ENCODE data around the gene DYNLT1.

DYNLT1 gene

DNA sequence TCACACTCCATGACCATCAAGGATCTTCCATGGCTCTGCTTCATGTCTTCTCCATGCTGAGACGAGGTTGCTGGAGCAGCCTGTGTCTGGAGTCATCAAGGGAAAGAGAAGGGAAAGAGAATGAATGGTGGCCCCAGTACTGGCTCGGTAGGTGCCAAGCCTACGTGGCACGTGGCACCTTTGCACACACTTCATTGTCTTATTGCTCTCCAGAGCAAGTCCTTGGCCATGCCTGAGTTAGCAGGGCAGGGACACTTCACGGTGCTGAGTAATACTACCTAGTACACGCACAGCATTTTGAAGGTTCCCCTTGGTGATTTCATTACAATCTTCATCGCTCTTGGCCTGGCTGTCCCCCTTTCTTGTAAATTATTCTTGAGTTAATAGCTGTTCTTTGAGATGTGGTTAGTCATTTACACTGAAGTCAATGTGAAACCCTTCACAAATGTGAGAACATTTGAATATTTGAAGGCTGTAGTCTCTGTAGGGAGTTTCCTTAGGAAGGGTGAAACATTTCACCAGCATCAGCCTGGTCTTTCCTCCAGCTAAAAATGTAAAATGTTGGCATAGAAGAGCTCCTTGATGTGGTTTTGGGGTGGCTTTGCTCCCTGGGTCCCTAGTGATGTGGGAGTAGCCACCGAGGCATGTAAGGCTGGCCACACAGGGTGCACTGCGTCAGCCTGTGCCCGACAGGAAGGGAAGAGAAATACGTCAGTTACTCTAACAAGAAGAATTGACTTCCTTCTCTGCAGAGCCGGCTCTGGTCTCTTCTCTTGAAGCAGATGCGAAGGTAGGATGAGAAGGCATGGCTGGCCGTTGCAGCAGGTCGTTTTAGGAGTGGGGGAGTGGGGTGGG lies 5.0 kb upstream of the DYNLT1 start, which contains the start of gene SYTL3:
TSS of gene SYTL3 (plus strand) at position 766 of the 855 bp plus-strand sequence. CDS start 13,215 bp downstream, outside the sequence.
- H3K27ac ChIP-seq (ENCODE audit: low read length): peak within 1 kb of the TSS; percentile 1
- peak within 1 kb of the TSS in 1 of 2 donors; percentile 35 for H3K4me3 ChIP-seq (ENCODE audit: low read length in 2 of 2)
- peaks cover 17% of the 10 kb centered on the region for H3K4me1 ChIP-seq (ENCODE audit: control insufficient read depth, insufficient read depth, low read length)
- H3K36me3 ChIP-seq (ENCODE audit: control insufficient read depth in 2 of 2, insufficient read depth in 2 of 2, low read length in 2 of 2): no peaks in the 10 kb centered on the region
- no peaks in the 10 kb centered on the region for H3K9me3 ChIP-seq (ENCODE audit: control insufficient read depth in 2 of 2, low read length in 2 of 2)
- no peaks in the 10 kb centered on the region for H3K27me3 ChIP-seq (ENCODE audit: control insufficient read depth in 1 of 2, insufficient read depth in 2 of 2, low read length in 2 of 2)
- no peak within 1 kb of the TSS for H3K9ac ChIP-seq (ENCODE audit: low read length in 2 of 2)

DNA sequence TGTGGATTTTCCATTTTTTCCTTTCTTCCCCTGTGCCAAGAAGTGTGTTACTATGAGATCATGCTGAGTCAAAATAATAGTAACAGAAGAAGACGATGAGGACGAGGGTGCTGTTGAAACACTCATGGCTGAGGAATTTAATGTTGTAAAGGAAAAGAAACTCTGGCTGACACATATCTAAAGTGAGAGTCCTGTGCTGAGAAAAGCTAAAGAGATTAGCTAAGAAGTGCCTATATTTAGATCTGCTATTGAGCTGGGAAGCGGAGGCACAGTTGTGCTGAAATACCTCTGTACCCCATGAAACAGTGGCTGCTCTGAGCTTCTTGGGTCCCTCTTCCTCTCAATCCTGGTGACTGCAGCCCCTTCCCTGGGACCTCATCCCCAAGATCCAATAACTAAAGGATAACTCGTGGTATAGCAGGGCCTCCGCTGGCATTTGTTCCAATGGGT lies 4.2 kb upstream of the DYNLT1 start:
- peak overlapping the region; percentile 1 for H3K27ac ChIP-seq (ENCODE audit: low read length)
- H3K4me1 ChIP-seq (ENCODE audit: control insufficient read depth, insufficient read depth, low read length): peaks cover 9% of the 10 kb centered on the region
- H3K4me3 ChIP-seq (ENCODE audit: low read length in 2 of 2): peak overlapping the region in 1 of 2 donors; percentile 35
- no peak overlapping the region for H3K9ac ChIP-seq (ENCODE audit: low read length in 2 of 2)
- H3K27me3 ChIP-seq (ENCODE audit: control insufficient read depth in 1 of 2, insufficient read depth in 2 of 2, low read length in 2 of 2): no peaks in the 10 kb centered on the region
- H3K36me3 ChIP-seq (ENCODE audit: control insufficient read depth in 2 of 2, insufficient read depth in 2 of 2, low read length in 2 of 2): no peaks in the 10 kb centered on the region
- H3K9me3 ChIP-seq (ENCODE audit: control insufficient read depth in 2 of 2, low read length in 2 of 2): no peaks in the 10 kb centered on the region

DNA sequence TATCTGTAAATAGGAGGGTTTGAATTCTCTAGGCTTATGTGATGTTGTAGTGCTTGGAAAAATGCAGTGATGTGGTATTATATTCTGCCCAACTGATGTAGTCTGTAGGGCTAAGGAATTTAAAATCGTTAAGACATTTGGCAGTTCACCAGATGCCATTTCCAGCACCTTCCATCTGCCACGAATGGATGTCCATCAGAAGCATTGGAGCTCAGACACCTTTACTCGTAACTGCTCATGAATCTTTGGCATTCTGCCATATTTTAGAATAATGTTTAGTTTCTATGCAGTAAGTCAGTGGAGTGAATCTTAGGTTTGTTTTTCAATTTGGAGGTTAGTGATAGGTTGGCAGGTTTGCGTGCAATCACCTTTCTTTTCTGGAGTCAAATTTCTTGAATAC lies 3.0 kb upstream of the DYNLT1 start:
- Histone ChIP-seq H3K36me3 (ENCODE audit: control insufficient read depth in 2 of 2, insufficient read depth in 2 of 2, low read length in 2 of 2) (no peaks in the 10 kb centered on the region), H3K4me3 (ENCODE audit: low read length in 2 of 2) (no peak overlapping the region), H3K4me1 (ENCODE audit: control insufficient read depth, insufficient read depth, low read length) (peaks cover 18% of the 10 kb centered on the region), H3K9ac (ENCODE audit: low read length in 2 of 2) (no peak overlapping the region), H3K27ac (ENCODE audit: low read length) (no peak overlapping the region), H3K27me3 (ENCODE audit: control insufficient read depth in 1 of 2, insufficient read depth in 2 of 2, low read length in 2 of 2) (no peaks in the 10 kb centered on the region), H3K9me3 (ENCODE audit: control insufficient read depth in 2 of 2, low read length in 2 of 2) (no peaks in the 10 kb centered on the region)

DNA sequence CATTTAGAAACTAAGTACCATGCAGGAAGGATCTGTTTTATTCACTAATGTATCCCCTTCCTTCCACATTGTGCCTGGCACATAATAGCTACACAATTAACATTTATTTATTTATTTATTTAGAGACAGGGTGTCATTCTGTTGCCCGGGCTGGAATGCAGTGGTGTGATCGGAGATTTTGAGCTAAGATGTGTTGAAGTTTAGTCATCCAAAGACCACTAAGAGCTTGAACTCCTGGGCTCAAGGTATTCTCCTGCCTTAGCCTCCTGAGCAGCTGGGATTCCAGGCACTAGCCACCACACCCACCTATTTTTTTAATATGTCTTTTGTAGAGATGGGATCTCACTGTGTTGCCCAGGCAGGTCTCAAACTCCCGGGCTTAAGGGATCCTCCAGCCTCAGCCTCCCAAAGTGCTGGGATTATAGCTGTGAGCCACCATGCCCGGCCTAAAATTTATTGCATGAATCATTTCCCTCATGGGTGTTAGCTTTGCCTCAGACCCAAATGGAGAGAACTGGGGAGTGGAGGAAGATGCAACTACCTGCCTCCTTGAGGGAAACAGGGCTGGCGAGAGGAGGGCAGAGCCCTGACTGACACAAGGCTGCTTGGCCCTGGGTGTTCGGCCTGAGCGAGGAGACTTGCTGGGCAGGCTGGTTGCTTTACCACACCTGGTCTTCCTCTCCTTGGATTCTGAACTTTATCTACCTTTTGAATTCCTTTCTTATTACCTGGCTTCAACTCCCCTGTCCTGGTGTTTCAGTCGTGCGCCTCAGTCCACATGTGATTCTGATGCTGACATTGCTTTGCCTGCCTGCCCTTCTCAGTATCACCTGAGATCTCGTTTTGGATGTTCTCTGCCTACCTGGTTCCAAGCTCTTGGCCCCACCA lies 1.7 kb upstream of the DYNLT1 start:
- no peak overlapping the region for H3K4me3 ChIP-seq (ENCODE audit: low read length in 2 of 2)
- no peaks in the 10 kb centered on the region for H3K27me3 ChIP-seq (ENCODE audit: control insufficient read depth in 1 of 2, insufficient read depth in 2 of 2, low read length in 2 of 2)
- no peaks in the 10 kb centered on the region for H3K9me3 ChIP-seq (ENCODE audit: control insufficient read depth in 2 of 2, low read length in 2 of 2)
- H3K36me3 ChIP-seq (ENCODE audit: control insufficient read depth in 2 of 2, insufficient read depth in 2 of 2, low read length in 2 of 2): no peaks in the 10 kb centered on the region
- H3K9ac ChIP-seq (ENCODE audit: low read length in 2 of 2): no peak overlapping the region
- peaks cover 26% of the 10 kb centered on the region for H3K4me1 ChIP-seq (ENCODE audit: control insufficient read depth, insufficient read depth, low read length)
- no peak overlapping the region for H3K27ac ChIP-seq (ENCODE audit: low read length)

DNA sequence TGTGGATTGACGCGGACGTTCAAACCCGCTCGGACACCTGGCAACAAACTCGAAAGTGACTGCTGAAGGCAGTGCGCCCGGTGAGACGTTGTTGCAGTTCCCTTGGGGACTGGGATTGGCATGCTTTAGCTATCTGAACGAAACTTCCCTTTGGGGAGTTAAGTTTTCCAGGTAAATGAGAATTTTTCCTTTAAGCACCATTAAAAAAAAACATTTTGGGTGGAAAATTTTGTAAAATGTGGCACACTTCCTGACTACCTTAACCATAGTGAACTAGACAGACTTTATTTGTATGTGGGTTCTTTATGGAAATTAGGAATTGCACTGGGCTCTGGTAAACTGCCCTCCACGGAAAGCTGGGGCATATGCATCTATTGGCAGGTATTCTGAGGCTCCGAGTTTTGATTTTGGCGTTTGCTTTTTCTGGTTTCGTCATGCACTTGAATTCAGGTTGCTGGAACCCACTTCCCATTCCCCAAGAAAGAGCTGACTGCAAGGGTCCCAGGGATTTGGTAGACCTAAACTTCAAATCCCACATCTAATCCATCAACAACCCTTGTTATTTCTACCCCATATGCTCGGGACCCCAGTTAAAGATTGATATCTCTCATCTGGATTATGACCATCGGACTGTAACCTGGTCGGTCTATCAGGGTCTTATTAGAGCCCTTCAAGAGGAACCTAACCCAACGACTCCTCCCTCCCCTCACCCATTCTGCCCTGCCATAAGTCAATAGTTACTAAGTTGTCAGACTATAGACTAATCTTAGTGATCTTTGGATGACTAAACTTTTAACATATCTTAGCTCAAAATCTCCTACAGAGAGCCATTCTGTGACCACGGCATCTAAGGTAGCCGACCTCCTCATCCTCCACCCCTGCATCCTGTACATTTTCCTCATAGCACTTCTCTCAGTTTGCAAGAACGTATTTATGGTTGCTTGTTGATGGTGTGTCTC lies 800 bp upstream of the DYNLT1 start:
- Histone ChIP-seq H3K9me3 (ENCODE audit: control insufficient read depth in 2 of 2, low read length in 2 of 2) (no peaks in the 10 kb centered on the region), H3K27me3 (ENCODE audit: control insufficient read depth in 1 of 2, insufficient read depth in 2 of 2, low read length in 2 of 2) (no peaks in the 10 kb centered on the region), H3K36me3 (ENCODE audit: control insufficient read depth in 2 of 2, insufficient read depth in 2 of 2, low read length in 2 of 2) (peaks cover 0 to 4% of the 10 kb centered on the region in 2 donors), H3K27ac (ENCODE audit: low read length) (peak overlapping the region; percentile 81), H3K4me3 (ENCODE audit: low read length in 2 of 2) (peak overlapping the region; percentile 79 to 91), H3K9ac (ENCODE audit: low read length in 2 of 2) (peak overlapping the region; percentile 89 to 94), H3K4me1 (ENCODE audit: control insufficient read depth, insufficient read depth, low read length) (peaks cover 28% of the 10 kb centered on the region)

DNA sequence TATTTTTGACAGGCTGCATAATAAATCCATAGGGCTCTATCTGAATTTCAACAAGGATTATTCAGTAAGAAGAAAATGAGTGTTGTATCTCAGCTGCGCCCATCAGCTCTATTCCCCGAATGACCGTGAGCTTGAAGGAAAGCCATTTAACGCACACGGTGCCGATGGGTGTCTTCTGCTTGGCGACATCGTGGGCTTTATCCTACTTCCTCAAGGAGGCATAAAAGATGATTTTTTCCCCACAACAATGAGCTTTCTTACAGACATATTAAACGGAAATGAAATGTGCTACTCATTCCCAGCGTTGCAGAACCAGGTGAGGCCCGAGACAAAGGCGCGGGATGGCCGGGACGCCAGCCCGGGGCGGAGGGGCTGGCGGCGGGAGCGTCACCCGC lies 710 bp downstream of the DYNLT1 start:
- Histone ChIP-seq H3K9me3 (ENCODE audit: control insufficient read depth in 2 of 2, low read length in 2 of 2) (no peaks in the 10 kb centered on the region), H3K27me3 (ENCODE audit: control insufficient read depth in 1 of 2, insufficient read depth in 2 of 2, low read length in 2 of 2) (no peaks in the 10 kb centered on the region), H3K36me3 (ENCODE audit: control insufficient read depth in 2 of 2, insufficient read depth in 2 of 2, low read length in 2 of 2) (peaks cover 3 to 5% of the 10 kb centered on the region in 2 donors), H3K4me3 (ENCODE audit: low read length in 2 of 2) (peak overlapping the region; percentile 79 to 91), H3K4me1 (ENCODE audit: control insufficient read depth, insufficient read depth, low read length) (peaks cover 30% of the 10 kb centered on the region), H3K9ac (ENCODE audit: low read length in 2 of 2) (peak overlapping the region; percentile 89 to 94), H3K27ac (ENCODE audit: low read length) (peak overlapping the region; percentile 81)

DNA sequence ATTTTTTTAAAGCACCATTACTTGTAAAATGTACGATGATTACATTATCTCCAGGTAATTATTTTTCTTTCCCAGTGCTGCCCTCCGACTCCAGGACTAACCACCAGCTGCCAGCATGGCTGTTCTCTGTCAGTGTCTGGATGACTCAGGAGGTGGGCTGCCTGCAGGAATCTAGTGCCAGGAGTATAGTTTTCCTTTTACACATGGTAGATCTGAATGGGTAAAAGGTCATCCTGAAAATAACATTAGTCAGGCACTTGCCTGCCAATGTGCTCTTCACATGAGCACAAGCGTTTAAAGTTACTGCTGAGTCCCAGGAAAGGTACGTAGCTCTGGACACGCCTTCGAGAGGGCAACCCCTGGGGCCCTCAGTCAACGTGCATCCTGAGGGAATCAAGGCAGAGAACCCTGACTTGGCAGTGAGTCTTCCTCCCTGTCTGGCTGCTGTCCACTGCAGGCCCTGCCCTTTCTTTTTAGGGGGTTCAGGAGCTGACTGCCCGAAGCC lies 2.4 kb downstream of the DYNLT1 start:
- H3K9ac ChIP-seq (ENCODE audit: low read length in 2 of 2): peak overlapping the region; percentile 2 to 13
- H3K4me3 ChIP-seq (ENCODE audit: low read length in 2 of 2): peak overlapping the region in 1 of 2 donors; percentile 52
- peaks cover 9 to 10% of the 10 kb centered on the region in 2 donors for H3K36me3 ChIP-seq (ENCODE audit: control insufficient read depth in 2 of 2, insufficient read depth in 2 of 2, low read length in 2 of 2)
- H3K9me3 ChIP-seq (ENCODE audit: control insufficient read depth in 2 of 2, low read length in 2 of 2): no peaks in the 10 kb centered on the region
- peak overlapping the region; percentile 37 for H3K27ac ChIP-seq (ENCODE audit: low read length)
- peaks cover 30% of the 10 kb centered on the region for H3K4me1 ChIP-seq (ENCODE audit: control insufficient read depth, insufficient read depth, low read length)
- H3K27me3 ChIP-seq (ENCODE audit: control insufficient read depth in 1 of 2, insufficient read depth in 2 of 2, low read length in 2 of 2): no peaks in the 10 kb centered on the region

DNA sequence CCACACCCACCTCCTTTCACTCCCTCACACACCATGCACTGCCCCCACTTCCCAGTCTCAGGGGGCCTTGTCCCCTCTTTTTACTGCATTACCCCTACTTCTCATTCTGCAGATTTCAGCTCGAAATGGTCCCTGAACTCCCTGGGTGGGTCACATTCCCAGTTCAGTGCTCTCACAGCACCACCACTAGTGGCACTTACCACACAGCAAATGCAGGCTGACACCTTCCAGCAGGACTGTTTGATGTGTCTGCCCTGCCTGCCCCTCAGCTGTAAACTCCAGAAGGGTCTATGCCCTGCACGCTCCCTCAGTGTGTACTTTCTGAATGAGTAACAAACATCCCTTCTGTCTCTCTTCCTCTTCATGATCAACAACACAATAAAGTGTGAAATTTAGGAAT lies 4.0 kb downstream of the DYNLT1 start:
- Histone ChIP-seq H3K27me3 (ENCODE audit: control insufficient read depth in 1 of 2, insufficient read depth in 2 of 2, low read length in 2 of 2) (no peaks in the 10 kb centered on the region), H3K36me3 (ENCODE audit: control insufficient read depth in 2 of 2, insufficient read depth in 2 of 2, low read length in 2 of 2) (peaks cover 15% of the 10 kb centered on the region in 2 donors), H3K27ac (ENCODE audit: low read length) (no peak overlapping the region), H3K4me1 (ENCODE audit: control insufficient read depth, insufficient read depth, low read length) (peaks cover 30% of the 10 kb centered on the region), H3K9me3 (ENCODE audit: control insufficient read depth in 2 of 2, low read length in 2 of 2) (no peaks in the 10 kb centered on the region), H3K4me3 (ENCODE audit: low read length in 2 of 2) (no peak overlapping the region), H3K9ac (ENCODE audit: low read length in 2 of 2) (peak overlapping the region in 1 of 2 donors; percentile 21)

DNA sequence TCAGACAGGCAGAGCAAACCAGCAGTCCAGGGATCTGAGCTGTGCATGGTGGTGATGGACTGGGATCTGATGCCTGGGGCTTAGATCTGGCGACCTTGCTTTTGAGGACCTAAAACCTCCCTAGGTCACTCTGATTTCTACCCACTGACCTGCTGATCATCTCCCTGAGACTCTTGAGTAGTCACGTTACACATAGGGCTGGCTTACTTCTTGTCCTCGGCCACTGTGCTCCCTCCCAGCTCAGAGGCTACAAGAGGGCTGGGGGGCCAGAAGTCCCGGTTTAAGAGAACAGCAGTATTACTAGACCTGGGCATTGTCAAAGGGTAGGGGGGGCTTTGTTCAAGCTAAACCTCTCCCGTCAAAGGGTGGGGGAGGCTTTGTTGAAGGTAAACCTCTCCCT lies 5.5 kb downstream of the DYNLT1 start:
- H3K4me1 ChIP-seq (ENCODE audit: control insufficient read depth, insufficient read depth, low read length): peaks cover 23% of the 10 kb centered on the region
- H3K27me3 ChIP-seq (ENCODE audit: control insufficient read depth in 1 of 2, insufficient read depth in 2 of 2, low read length in 2 of 2): no peaks in the 10 kb centered on the region
- no peak overlapping the region for H3K9ac ChIP-seq (ENCODE audit: low read length in 2 of 2)
- H3K4me3 ChIP-seq (ENCODE audit: low read length in 2 of 2): no peak overlapping the region
- H3K9me3 ChIP-seq (ENCODE audit: control insufficient read depth in 2 of 2, low read length in 2 of 2): no peaks in the 10 kb centered on the region
- peaks cover 15 to 21% of the 10 kb centered on the region in 2 donors for H3K36me3 ChIP-seq (ENCODE audit: control insufficient read depth in 2 of 2, insufficient read depth in 2 of 2, low read length in 2 of 2)
- no peak overlapping the region for H3K27ac ChIP-seq (ENCODE audit: low read length)

Measured in stomach smooth muscle (tissue), 2 donors.